Measurements from ENCODE around the gene ANKS1B.
"Not testable (repeated sequence)": the region's sequence is repeated elsewhere in the genome, so short reads cannot be mapped to it uniquely, and the experiment has no call there.

ANKS1B gene

DNA sequence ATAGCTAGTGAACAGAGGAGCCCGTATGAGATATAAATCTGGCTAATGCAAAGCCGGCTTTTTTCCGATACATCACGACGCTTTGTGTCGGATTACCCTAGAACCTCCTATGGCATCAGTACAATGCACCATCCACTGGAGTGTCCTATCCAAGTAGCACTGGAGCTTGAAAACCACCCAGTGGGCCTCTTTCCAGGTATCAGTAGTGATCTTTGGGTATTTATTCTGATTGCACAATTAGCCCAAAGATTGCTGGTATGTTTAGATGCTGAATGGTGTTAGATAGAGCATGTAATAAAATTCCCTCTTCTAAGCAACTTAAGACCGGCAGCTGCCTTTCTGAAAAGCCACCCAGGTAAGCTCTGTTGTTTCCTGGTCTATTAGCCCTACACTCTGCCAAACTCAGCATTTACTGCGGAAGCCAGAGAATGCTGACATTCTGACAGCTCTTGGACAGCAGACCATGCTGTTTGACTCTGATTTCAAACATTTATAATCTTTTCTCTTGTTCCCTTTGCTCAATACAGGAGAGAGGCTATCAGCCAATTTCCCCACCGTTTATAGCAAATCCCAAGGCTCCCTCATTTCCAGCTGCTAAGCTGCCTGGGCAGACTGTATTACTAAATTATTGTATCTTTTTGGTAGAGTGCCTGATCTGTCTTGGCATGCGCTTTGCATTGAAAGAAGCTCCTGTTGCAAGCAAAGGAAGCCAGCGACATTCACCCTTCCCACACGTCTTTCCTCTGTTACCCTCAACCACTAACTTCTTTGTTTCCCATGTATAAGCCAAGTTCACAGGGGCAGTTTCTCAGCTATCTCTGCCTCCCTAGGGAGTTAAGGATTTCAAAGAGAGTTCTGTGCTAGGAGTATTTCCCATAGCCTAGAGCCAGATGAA, 725.4 kb downstream of the ANKS1B start:
- DNase-seq (ENCODE audit: extremely low read depth, low read depth) = no peak
- TF ChIP-seq, protein P1, sequence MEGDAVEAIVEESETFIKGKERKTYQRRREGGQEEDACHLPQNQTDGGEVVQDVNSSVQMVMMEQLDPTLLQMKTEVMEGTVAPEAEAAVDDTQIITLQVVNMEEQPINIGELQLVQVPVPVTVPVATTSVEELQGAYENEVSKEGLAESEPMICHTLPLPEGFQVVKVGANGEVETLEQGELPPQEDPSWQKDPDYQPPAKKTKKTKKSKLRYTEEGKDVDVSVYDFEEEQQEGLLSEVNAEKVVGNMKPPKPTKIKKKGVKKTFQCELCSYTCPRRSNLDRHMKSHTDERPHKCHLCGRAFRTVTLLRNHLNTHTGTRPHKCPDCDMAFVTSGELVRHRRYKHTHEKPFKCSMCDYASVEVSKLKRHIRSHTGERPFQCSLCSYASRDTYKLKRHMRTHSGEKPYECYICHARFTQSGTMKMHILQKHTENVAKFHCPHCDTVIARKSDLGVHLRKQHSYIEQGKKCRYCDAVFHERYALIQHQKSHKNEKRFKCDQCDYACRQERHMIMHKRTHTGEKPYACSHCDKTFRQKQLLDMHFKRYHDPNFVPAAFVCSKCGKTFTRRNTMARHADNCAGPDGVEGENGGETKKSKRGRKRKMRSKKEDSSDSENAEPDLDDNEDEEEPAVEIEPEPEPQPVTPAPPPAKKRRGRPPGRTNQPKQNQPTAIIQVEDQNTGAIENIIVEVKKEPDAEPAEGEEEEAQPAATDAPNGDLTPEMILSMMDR (IDR thresholded peaks at IDR 0.05; ENCODE audit: low read depth, low read length) = no peak

DNA sequence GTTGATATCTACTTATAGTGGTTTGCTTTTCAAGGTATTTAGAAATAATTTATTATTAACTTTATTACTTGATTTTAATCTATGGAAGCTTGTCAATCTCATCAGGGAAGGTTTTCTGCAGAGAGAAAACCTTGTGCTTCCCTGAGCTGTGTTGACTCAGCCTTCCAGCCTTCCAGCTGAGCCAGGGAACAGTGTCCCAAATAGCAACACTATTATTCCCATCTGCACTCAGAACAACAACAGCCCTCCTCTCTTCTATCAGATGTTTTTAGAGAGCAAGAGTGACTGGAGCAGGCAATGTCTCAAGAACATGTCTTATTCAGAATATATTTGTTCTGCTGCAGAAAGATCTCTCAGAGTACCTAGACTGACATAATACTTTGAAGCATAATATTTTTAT, 727.1 kb downstream of the ANKS1B start:
- no peak for DNase-seq (ENCODE audit: extremely low read depth, low read depth)
- TF ChIP-seq, protein P1 (IDR thresholded peaks at IDR 0.05; ENCODE audit: low read depth, low read length) = no peak

DNA sequence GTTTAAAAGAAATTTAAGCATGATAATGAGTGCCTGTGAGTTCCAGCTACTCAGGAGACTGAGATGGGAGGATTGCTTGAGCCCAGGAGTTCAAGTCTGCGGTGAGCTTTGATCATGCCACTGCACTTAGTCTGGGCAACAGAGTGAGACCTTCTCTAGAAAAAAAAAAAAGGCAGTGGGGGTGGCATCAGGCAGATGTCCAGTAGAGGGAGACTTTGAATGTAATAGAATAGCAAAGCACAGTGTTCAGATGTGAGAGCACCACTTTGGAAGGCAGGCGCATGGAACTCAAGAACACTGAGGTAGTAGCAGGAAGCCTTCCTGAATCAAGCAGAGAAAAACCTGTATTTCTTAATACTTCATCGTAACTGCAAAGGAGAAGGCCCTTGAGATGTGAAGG, 731.7 kb downstream of the ANKS1B start:
- no peak for DNase-seq (ENCODE audit: extremely low read depth, low read depth)
- TF ChIP-seq, protein P1 (IDR thresholded peaks at IDR 0.05; ENCODE audit: low read depth, low read length) = no peak

DNA sequence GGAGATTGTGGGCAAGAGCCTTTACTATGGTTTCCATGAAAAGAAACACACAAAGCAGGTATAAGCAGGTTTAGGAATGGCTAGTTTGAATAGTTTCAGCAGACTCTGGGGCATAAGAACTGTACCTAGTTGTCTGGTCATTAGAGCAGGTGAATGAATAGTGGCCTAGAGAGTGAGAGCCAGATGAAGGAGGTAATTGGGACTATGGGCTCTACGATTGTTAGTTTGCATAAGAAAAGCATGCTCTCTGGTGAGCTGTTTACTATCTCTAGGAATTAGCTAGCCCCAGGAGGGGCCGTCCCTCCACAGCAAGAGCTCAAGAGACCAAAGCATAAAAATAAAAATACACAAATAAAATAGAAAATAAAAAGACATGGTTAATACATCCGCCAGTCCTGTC, 734.6 kb downstream of the ANKS1B start:
- TF ChIP-seq, protein P1 (IDR thresholded peaks at IDR 0.05; ENCODE audit: low read depth, low read length) = no peak
- no peak for DNase-seq (ENCODE audit: extremely low read depth, low read depth)

DNA sequence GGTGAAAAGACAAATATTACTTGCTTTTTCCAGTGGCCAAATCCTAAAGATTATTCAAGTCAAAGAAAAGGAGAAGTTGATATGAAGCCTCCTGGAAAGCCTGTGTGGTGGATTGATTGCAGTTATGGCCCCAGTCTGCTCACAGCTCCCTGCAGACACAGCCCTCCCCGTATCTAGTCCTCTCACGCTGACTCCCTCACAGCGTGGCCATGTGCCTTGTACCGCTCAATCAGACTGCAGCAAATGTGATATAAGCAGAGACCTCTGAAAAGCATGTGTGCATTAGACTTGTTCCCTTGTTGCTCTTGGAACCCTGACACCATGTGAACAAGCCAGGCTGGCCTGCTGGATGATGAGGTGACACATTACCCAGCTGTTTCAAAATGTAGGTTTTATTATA, 735.2 kb downstream of the ANKS1B start:
- TF ChIP-seq, protein P1 (IDR thresholded peaks at IDR 0.05; ENCODE audit: low read depth, low read length) = no peak
- DNase-seq (ENCODE audit: extremely low read depth, low read depth) = no peak

DNA sequence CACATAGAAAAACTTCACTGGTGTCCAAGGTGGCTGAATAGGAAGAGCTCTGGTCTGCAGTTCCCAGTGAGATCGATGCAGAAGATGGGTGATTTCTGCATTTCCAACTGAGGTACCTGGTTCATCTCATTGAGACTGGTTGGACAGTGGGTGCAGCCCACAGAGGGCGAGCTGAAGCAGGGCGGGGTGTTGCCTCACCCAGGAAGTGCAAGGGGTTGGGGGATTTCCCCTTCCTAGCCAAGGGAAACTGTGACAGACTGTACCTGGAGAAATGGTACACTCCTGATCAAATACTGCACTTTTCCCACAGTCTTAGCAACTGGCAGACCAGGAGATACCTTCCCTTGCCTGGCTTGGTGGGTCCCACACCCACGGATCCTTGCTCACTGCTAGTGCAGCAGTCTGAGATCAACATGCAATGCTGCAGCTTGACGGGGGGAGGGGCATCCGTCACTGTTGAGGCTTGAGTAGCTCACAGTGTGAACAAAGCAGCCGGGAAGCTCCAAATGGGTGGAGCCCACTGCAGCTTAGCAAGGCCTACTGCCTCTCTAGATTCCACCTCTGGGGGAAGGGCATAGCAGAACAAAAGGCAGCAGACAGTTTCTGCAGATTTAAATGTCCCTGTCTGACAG, 746.7 kb downstream of the ANKS1B start:
- not testable (repeated sequence) for DNase-seq (ENCODE audit: extremely low read depth, low read depth)

DNA sequence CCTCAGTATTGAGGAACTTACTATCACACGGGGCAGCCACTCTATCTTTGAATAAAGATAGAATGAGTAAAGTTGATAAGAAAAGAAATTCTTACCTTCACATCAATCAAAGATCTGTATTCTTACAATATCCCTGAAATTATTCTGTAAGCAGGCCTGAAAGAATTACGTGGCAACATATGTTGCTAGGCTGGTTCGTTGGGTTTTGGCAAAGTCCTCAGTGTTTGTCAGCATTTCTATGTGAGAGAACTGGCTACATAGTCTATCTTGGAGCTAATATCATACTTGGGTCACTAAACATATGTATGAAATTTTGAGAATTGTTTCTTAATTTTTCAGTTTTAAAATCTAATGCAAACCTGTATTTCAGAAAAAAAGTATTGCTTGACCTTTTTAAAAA, 749.4 kb downstream of the ANKS1B start:
- TF ChIP-seq, protein P1 (IDR thresholded peaks at IDR 0.05; ENCODE audit: low read depth, low read length) = no peak
- DNase-seq (ENCODE audit: extremely low read depth, low read depth) = no peak

Data from AG09319 (cell line).